Measurements from ENCODE around the gene ZNF500.
"Not testable (repeated sequence)": the region's sequence is repeated elsewhere in the genome, so short reads cannot be mapped to it uniquely, and the experiment has no call there.

The ZNF500 gene

DNA sequence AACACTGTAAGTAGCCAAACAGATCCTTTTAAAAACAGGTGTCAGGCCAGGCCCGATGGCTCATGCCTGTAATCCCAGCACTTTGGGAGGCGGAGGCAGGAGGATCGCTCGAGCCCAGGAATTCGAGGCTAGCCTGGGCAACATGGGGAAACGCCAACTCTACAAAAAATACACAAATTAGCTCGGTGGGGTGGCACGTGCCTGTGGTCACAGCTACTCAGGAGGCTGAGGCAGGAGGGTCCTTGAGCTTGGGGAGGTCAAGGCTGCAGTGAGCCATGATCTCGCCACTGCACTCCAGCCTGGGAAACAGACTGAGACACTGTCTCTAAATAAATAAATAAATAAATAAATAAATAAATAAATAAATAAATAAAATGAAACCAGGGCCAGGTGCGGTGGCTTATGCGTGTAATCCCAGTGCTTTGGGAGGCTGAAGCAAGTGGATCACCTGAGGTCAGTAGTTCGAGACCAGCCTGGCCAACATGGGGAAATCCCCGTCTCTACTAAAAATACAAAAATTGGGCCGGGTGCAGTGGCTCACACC lies 17.6 kb upstream of the ZNF500 start:
- not testable (repeated sequence) for H3K79me2 ChIP-seq (ENCODE audit: control insufficient read depth, insufficient read depth, low read length, unreplicated experiment); H3K4me1 ChIP-seq (ENCODE audit: control insufficient read depth, insufficient read depth, low read length, unreplicated experiment); H3K27ac ChIP-seq (ENCODE audit: low read depth, low read length); H3K27me3 ChIP-seq (ENCODE audit: insufficient read depth, low read length); H2AFZ ChIP-seq (ENCODE audit: low read length, unreplicated experiment); H3K36me3 ChIP-seq (ENCODE audit: insufficient read depth, low read length); H3K4me3 ChIP-seq (ENCODE audit: low read depth, low read length)

GRCh38 chr16:4783951-4784336 lies 17.0 kb upstream of the ZNF500 start:
- Histone ChIP-seq H2AFZ (ENCODE audit: low read length, unreplicated experiment) (no peak overlapping the region), H3K79me2 (ENCODE audit: control insufficient read depth, insufficient read depth, low read length, unreplicated experiment) (no peaks in the 10 kb centered on the region), H3K4me1 (ENCODE audit: control insufficient read depth, insufficient read depth, low read length, unreplicated experiment) (no peaks in the 10 kb centered on the region), H3K36me3 (ENCODE audit: insufficient read depth, low read length) (no peaks in the 10 kb centered on the region), H3K4me3 (ENCODE audit: low read depth, low read length) (no peak overlapping the region), H3K27ac (ENCODE audit: low read depth, low read length) (no peak overlapping the region), H3K27me3 (ENCODE audit: insufficient read depth, low read length) (no peaks in the 10 kb centered on the region)

DNA sequence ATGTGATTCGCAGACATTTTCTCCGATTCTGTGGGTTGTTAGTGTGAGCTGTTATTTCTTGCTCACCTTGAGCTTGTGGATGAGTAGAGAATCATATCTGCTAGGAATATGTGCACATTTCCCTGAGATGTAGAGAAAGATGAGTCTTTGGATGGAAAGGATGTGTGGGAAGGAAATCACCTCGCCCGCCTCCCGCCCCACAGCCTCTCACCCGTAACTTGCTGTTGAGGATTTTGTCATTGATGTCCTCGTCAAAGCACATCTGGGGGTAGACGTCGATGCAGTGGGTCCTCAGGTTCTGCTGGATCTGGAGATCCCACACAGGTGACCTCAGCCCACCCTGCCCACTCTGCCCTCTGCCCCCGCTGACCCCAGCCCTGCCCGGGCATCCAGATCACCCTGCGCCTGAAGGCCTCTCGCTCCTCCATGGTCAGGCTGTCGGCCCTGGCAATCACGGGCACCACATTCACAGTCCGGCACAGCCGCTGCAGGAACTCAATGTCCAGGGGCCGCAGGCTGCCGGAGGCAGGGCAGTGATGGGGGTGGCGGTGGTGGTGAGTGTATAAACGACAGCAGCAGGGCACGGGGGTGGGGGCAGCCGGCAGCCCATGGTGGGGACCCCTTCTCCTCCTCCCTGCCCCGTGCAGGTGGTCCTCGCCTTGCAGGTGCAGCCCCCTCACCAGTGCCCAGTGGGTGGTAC lies 16.4 kb upstream of the ZNF500 start:
- Histone ChIP-seq H3K27me3 (ENCODE audit: insufficient read depth, low read length) (no peaks in the 10 kb centered on the region), H3K79me2 (ENCODE audit: control insufficient read depth, insufficient read depth, low read length, unreplicated experiment) (no peaks in the 10 kb centered on the region), H3K4me3 (ENCODE audit: low read depth, low read length) (no peak overlapping the region), H2AFZ (ENCODE audit: low read length, unreplicated experiment) (no peak overlapping the region), H3K4me1 (ENCODE audit: control insufficient read depth, insufficient read depth, low read length, unreplicated experiment) (no peaks in the 10 kb centered on the region), H3K36me3 (ENCODE audit: insufficient read depth, low read length) (no peaks in the 10 kb centered on the region), H3K27ac (ENCODE audit: low read depth, low read length) (no peak overlapping the region)

DNA sequence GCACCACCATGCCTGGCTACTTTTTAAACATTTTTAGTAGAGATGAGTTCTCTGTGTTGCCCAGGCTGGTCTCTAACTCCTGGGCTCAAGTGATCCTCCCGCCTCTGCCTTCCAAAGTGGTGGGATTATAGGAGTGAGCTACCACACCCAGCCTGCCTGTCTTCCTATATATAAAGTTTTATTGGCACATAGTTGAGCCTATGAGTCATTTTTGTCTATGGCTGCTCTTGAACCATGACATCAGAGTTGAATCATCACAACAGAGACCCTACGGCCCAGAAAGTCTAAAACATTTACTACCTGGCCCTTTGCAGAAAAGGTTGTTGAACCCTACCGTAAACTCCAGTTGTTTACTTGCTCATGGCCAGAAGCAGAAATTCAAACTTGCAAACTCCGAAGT lies 13.3 kb upstream of the ZNF500 start:
- no peaks in the 10 kb centered on the region for H3K4me1 ChIP-seq (ENCODE audit: control insufficient read depth, insufficient read depth, low read length, unreplicated experiment)
- H2AFZ ChIP-seq (ENCODE audit: low read length, unreplicated experiment): no peak overlapping the region
- H3K79me2 ChIP-seq (ENCODE audit: control insufficient read depth, insufficient read depth, low read length, unreplicated experiment): no peaks in the 10 kb centered on the region
- H3K27ac ChIP-seq (ENCODE audit: low read depth, low read length): no peak overlapping the region
- H3K36me3 ChIP-seq (ENCODE audit: insufficient read depth, low read length): no peaks in the 10 kb centered on the region
- H3K27me3 ChIP-seq (ENCODE audit: insufficient read depth, low read length): no peaks in the 10 kb centered on the region
- no peak overlapping the region for H3K4me3 ChIP-seq (ENCODE audit: low read depth, low read length)

- no peaks in the 10 kb centered on the region for H3K79me2 ChIP-seq (ENCODE audit: control insufficient read depth, insufficient read depth, low read length, unreplicated experiment)
- no peaks in the 10 kb centered on the region for H3K4me1 ChIP-seq (ENCODE audit: control insufficient read depth, insufficient read depth, low read length, unreplicated experiment)
- H3K27me3 ChIP-seq (ENCODE audit: insufficient read depth, low read length): no peaks in the 10 kb centered on the region
- no peak overlapping the region for H3K4me3 ChIP-seq (ENCODE audit: low read depth, low read length)
- H3K27ac ChIP-seq (ENCODE audit: low read depth, low read length): no peak overlapping the region
- no peaks in the 10 kb centered on the region for H3K36me3 ChIP-seq (ENCODE audit: insufficient read depth, low read length)
- no peak overlapping the region for H2AFZ ChIP-seq (ENCODE audit: low read length, unreplicated experiment)
Observed at GRCh38 chr16:4778050-4778392, 11.1 kb upstream of the ZNF500 start.

DNA sequence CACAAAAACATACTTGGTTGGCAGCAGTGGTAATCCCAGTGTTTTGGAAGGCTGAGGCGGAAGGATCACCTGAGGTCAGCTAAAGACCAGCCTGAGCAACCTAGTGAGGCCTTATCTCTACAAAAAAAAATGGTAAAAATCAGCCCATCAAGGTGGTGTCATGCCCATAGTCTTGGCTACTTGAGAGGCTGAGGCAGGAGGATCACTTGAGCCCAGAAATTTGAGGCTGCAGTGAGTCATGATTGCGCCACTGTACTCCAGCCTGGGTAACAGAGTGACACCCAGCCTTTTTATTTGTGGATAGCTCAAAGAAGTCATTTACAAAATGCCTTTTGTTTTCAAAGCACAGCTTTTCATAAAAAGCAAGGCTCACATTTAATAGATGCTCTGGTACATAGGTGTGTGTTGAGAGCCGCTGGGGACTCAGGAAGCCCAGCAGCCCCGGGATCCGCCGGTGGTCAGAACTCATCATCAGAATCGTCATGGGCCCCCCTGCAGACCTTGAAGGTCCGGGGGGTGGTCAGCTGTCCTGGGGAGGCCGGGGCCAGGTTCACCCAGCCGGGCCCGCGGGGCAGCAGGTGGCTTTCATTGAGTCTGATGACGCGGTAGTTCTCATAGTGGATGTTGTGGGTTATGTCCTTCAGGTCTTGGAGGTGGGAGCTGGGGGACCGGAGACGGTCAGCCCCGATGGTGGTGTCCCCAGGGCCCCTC lies 10.5 kb upstream of the ZNF500 start:
- Histone ChIP-seq H3K4me3 (ENCODE audit: low read depth, low read length) (no peak overlapping the region), H3K79me2 (ENCODE audit: control insufficient read depth, insufficient read depth, low read length, unreplicated experiment) (no peaks in the 10 kb centered on the region), H3K36me3 (ENCODE audit: insufficient read depth, low read length) (no peaks in the 10 kb centered on the region), H3K4me1 (ENCODE audit: control insufficient read depth, insufficient read depth, low read length, unreplicated experiment) (no peaks in the 10 kb centered on the region), H2AFZ (ENCODE audit: low read length, unreplicated experiment) (no peak overlapping the region), H3K27me3 (ENCODE audit: insufficient read depth, low read length) (no peaks in the 10 kb centered on the region), H3K27ac (ENCODE audit: low read depth, low read length) (no peak overlapping the region)

DNA sequence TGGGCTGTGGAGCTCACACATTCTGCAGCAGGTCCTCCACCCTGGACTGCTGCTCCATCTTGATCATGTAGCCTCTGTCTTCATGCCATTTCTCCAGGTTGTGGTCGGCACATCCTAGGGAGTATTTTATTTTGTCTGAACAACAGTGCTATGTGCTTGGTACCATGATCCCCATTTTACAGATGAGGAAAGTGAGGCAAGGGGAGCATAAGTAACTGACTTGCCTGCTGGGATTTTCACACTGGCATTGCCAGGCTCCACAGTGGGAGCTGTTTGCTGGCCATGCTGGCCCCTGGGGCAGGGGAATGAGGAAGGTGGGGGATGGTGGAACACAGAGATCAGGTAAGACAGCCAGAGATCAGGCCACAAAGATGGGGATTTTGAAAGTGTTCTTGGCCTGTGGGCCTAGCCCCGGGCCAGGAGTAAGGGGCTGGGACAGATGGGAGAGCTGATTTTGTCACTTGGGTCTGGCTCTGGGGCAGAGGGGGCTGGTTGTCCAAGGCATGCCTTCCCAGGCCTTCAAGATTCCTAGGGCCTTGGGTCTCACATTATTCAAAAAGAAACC lies 9.3 kb upstream of the ZNF500 start:
- H3K27me3 ChIP-seq (ENCODE audit: insufficient read depth, low read length): no peaks in the 10 kb centered on the region
- no peak overlapping the region for H3K27ac ChIP-seq (ENCODE audit: low read depth, low read length)
- H3K36me3 ChIP-seq (ENCODE audit: insufficient read depth, low read length): no peaks in the 10 kb centered on the region
- H3K79me2 ChIP-seq (ENCODE audit: control insufficient read depth, insufficient read depth, low read length, unreplicated experiment): no peaks in the 10 kb centered on the region
- H3K4me3 ChIP-seq (ENCODE audit: low read depth, low read length): no peak overlapping the region
- no peak overlapping the region for H2AFZ ChIP-seq (ENCODE audit: low read length, unreplicated experiment)
- no peaks in the 10 kb centered on the region for H3K4me1 ChIP-seq (ENCODE audit: control insufficient read depth, insufficient read depth, low read length, unreplicated experiment)

DNA sequence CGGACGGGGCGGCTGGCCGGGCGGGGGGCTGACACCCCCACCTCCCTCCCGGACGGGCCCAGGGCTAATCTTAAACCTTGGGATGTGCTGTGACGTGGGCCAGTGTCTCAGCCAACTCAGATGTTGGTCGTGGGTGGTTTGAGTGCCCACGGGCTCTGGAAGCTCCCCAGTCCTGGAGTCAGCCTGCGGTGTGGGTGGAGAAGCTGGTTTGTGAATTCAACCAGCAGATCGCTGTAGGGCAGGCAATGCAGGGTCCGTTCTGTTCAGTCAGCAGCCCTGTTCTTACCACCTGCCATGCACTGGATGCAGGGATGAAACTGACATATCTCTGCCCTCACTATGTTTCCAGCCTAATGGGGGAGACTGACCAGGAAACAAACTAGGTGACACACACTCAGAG lies 8.0 kb upstream of the ZNF500 start:
- H3K4me1 ChIP-seq (ENCODE audit: control insufficient read depth, insufficient read depth, low read length, unreplicated experiment): no peaks in the 10 kb centered on the region
- no peak overlapping the region for H3K27ac ChIP-seq (ENCODE audit: low read depth, low read length)
- H2AFZ ChIP-seq (ENCODE audit: low read length, unreplicated experiment): no peak overlapping the region
- no peaks in the 10 kb centered on the region for H3K27me3 ChIP-seq (ENCODE audit: insufficient read depth, low read length)
- H3K79me2 ChIP-seq (ENCODE audit: control insufficient read depth, insufficient read depth, low read length, unreplicated experiment): no peaks in the 10 kb centered on the region
- H3K36me3 ChIP-seq (ENCODE audit: insufficient read depth, low read length): no peaks in the 10 kb centered on the region
- no peak overlapping the region for H3K4me3 ChIP-seq (ENCODE audit: low read depth, low read length)

GRCh38 chr16:4772351-4772750 lies 5.4 kb upstream of the ZNF500 start:
- no peak overlapping the region for H2AFZ ChIP-seq (ENCODE audit: low read length, unreplicated experiment)
- H3K4me1 ChIP-seq (ENCODE audit: control insufficient read depth, insufficient read depth, low read length, unreplicated experiment): peaks cover 4% of the 10 kb centered on the region

DNA sequence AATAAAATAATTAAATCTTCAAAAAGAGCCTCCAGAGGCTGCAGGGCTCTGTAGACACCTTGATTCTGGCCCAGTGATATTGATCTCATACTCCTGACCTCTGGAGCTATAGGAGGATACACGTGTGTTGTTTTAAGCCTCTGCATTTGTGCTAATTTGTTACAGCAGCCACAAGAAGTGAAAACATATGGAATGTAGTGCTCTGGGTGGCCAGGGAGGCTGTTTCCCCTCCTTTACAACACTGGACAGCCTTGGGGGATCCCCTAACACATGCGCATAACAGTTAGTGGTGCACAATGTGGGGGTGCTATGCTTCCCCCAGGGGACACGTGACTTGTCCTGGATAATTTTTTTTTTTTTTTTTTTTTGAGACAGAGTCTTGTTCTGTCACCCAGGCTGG lies 4.7 kb upstream of the ZNF500 start:
- no peaks in the 10 kb centered on the region for H3K36me3 ChIP-seq (ENCODE audit: insufficient read depth, low read length)
- no peaks in the 10 kb centered on the region for H3K27me3 ChIP-seq (ENCODE audit: insufficient read depth, low read length)
- no peak overlapping the region for H2AFZ ChIP-seq (ENCODE audit: low read length, unreplicated experiment)
- peaks cover 3% of the 10 kb centered on the region for H3K79me2 ChIP-seq (ENCODE audit: control insufficient read depth, insufficient read depth, low read length, unreplicated experiment)
- H3K27ac ChIP-seq (ENCODE audit: low read depth, low read length): no peak overlapping the region
- H3K4me3 ChIP-seq (ENCODE audit: low read depth, low read length): no peak overlapping the region
- H3K4me1 ChIP-seq (ENCODE audit: control insufficient read depth, insufficient read depth, low read length, unreplicated experiment): peaks cover 4% of the 10 kb centered on the region

More at GRCh38 chr16:4772351-4772750, 5.4 kb upstream of the ZNF500 start:
- Histone ChIP-seq H3K27ac (ENCODE audit: low read depth, low read length) (no peak overlapping the region), H3K4me3 (ENCODE audit: low read depth, low read length) (no peak overlapping the region), H3K27me3 (ENCODE audit: insufficient read depth, low read length) (no peaks in the 10 kb centered on the region), H3K36me3 (ENCODE audit: insufficient read depth, low read length) (no peaks in the 10 kb centered on the region), H3K79me2 (ENCODE audit: control insufficient read depth, insufficient read depth, low read length, unreplicated experiment) (no peaks in the 10 kb centered on the region)

DNA sequence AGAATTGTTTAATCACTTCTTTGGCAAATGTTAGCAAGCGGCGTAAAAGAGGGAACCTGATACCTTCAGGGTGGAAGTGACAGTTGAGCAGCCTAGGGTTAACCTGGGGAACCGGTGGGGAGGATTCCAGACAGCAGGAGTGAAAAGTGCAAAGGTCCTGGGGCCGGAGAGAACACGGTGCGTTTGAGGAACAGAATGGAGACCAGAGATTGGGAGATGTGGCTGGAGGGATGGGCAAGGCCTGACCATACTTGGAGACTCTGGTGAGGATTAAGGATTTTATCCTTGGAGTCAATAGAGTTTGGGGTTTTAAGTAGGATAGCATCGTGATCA lies 2.3 kb upstream of the ZNF500 start:
- Histone ChIP-seq H3K4me3 (ENCODE audit: low read depth, low read length) (peak overlapping the region; percentile 83), H3K27ac (ENCODE audit: low read depth, low read length) (no peak overlapping the region), H3K27me3 (ENCODE audit: insufficient read depth, low read length) (no peaks in the 10 kb centered on the region), H3K79me2 (ENCODE audit: control insufficient read depth, insufficient read depth, low read length, unreplicated experiment) (peaks cover 24% of the 10 kb centered on the region), H2AFZ (ENCODE audit: low read length, unreplicated experiment) (peak overlapping the region; percentile 95), H3K36me3 (ENCODE audit: insufficient read depth, low read length) (peaks cover 3% of the 10 kb centered on the region; the same call in 1 of the 2 replicates), H3K4me1 (ENCODE audit: control insufficient read depth, insufficient read depth, low read length, unreplicated experiment) (peaks cover 14% of the 10 kb centered on the region)
